HEK293 (cell line): Measurements from ENCODE around the gene FGFRL1.
A peak's percentile ranks its signal among the peaks of the same experiment; 100 is the strongest.

Experiments
- CTCF ChIA-PET: fragments of 350-600 bp; formaldehyde crosslinking; extraction: SDS; loops from one replicate; lab custom pipeline; 2021; ENCODE audit warnings: antibody characterized with exemption; lab: Yijun Ruan, JAX
- POLR2A ChIA-PET: fragments of 300-600 bp; formaldehyde crosslinking; extraction: SDS; loops from one replicate; lab custom pipeline; 2020; ENCODE audit warnings: antibody characterized with exemption, inconsistent platforms; lab: Yijun Ruan, JAX
- H3K27ac ChIP-seq: fragments of 200-500 bp; sonication (Bioruptor generic); 2 replicates; pipeline ENCODE4 v1.5.1; 2014; ENCODE audit warnings: low read depth, low read length, control low read depth, inconsistent platforms; ENCODE audit errors: extremely low read depth
- H3K36me3 ChIP-seq, 2 experiments: fragments of 200-500 bp in 1 of 2; sonication (Bioruptor generic) in 1 of 2; 1 replicate in 1 of 2; 2 replicates in 1 of 2; pipeline ENCODE4 v1.5.1; 2014 to 2017; ENCODE audit warnings: inconsistent platforms in 2 of 2, low read length in 2 of 2; ENCODE audit not compliant: control insufficient read depth in 2 of 2, insufficient read depth in 1 of 2
- H3K4me1 ChIP-seq: fragments of 200-500 bp; sonication (Bioruptor generic); 2 replicates; pipeline ENCODE4 v1.5.1; 2014; ENCODE audit warnings: mild to moderate bottlenecking, low read length, inconsistent platforms; ENCODE audit not compliant: control insufficient read depth, insufficient read depth
- H3K4me3 ChIP-seq: 2 replicates; pipeline ENCODE4 v1.5.1; 2011; ENCODE audit warnings: low read depth, mild to moderate bottlenecking, control low read depth, low read length, moderate library complexity
- H3K9me3 ChIP-seq: fragments of 200-500 bp; sonication (Bioruptor generic); 2 replicates; pipeline ENCODE4 v1.5.1; 2014; ENCODE audit warnings: low read depth, low read length, inconsistent platforms; ENCODE audit not compliant: control insufficient read depth, insufficient read depth
- ATF2 ChIP-seq: fragments of 450-650 bp; formaldehyde crosslinking; IDR thresholded peaks from 2 replicates; pipeline ENCODE4 v1.5.1; 2016; ENCODE audit warnings: missing biosample characterization, missing genetic modification characterization, low read depth
- FEZF1 ChIP-seq: fragments of 450-650 bp; formaldehyde crosslinking; IDR thresholded peaks from 2 replicates; pipeline ENCODE4 v1.5.1; 2016; ENCODE audit warnings: missing biosample characterization, missing genetic modification characterization
- GLIS2 ChIP-seq: fragments of 450-650 bp; formaldehyde crosslinking; IDR thresholded peaks from 2 replicates; pipeline ENCODE4 v1.5.1; 2016; ENCODE audit warnings: missing biosample characterization, missing genetic modification characterization
- HIC1 ChIP-seq: fragments of 450-650 bp; formaldehyde crosslinking; IDR thresholded peaks from 2 replicates; pipeline ENCODE4 v1.5.1; 2016; ENCODE audit warnings: missing biosample characterization, missing genetic modification characterization
- OVOL3 ChIP-seq: fragments of 450-650 bp; formaldehyde crosslinking; IDR thresholded peaks from 2 replicates; pipeline ENCODE4 v1.5.1; 2016; ENCODE audit warnings: missing biosample characterization, missing genetic modification characterization
- PRDM2 ChIP-seq: fragments of 450-650 bp; formaldehyde crosslinking; IDR thresholded peaks from 2 replicates; pipeline ENCODE4 v1.5.1; 2016; ENCODE audit warnings: missing biosample characterization, missing genetic modification characterization, borderline replicate concordance
- REPIN1 ChIP-seq: fragments of 450-650 bp; formaldehyde crosslinking; IDR thresholded peaks from 2 replicates; pipeline ENCODE4 v1.5.1; 2017; ENCODE audit warnings: missing biosample characterization, missing genetic modification characterization, low read depth
- TRIM28 ChIP-seq: IDR thresholded peaks from 2 replicates; pipeline ENCODE4 v1.6.1; 2011; ENCODE audit warnings: low read length, control low read depth, borderline replicate concordance
- ZBTB10 ChIP-seq: fragments of 450-650 bp; formaldehyde crosslinking; IDR thresholded peaks from 2 replicates; pipeline ENCODE4 v1.5.1; 2016; ENCODE audit warnings: missing biosample characterization, missing genetic modification characterization
- ZBTB7A ChIP-seq: fragments of 450-650 bp; formaldehyde crosslinking; IDR thresholded peaks from 2 replicates; pipeline ENCODE4 v1.5.1; 2016; ENCODE audit warnings: low read depth, missing biosample characterization, missing genetic modification characterization
- ZNF292 ChIP-seq: fragments of 450-650 bp; formaldehyde crosslinking; IDR thresholded peaks from 2 replicates; pipeline ENCODE4 v1.5.1; 2016; ENCODE audit warnings: low read depth, missing biosample characterization, missing genetic modification characterization, borderline replicate concordance
- ZNF362 ChIP-seq: fragments of 450-650 bp; formaldehyde crosslinking; IDR thresholded peaks from 2 replicates; pipeline ENCODE4 v1.5.1; 2016; ENCODE audit warnings: missing biosample characterization, missing genetic modification characterization
- ZNF394 ChIP-seq: fragments of 450-650 bp; formaldehyde crosslinking; IDR thresholded peaks from 2 replicates; pipeline ENCODE4 v1.5.1; 2016; ENCODE audit warnings: missing biosample characterization, missing genetic modification characterization, mild to moderate bottlenecking, moderate library complexity, borderline replicate concordance
- ZNF571 ChIP-seq: fragments of 450-650 bp; formaldehyde crosslinking; IDR thresholded peaks from 2 replicates; pipeline ENCODE4 v1.5.0; 2017; ENCODE audit warnings: missing biosample characterization, missing genetic modification characterization
- ZNF585B ChIP-seq: fragments of 450-650 bp; formaldehyde crosslinking; IDR thresholded peaks from 2 replicates; pipeline ENCODE4 v1.5.1; 2016; ENCODE audit warnings: missing biosample characterization, missing genetic modification characterization
- ZNF639 ChIP-seq: fragments of 450-650 bp; formaldehyde crosslinking; IDR thresholded peaks from 2 replicates; pipeline ENCODE4 v1.5.1; 2016; ENCODE audit warnings: missing biosample characterization, missing genetic modification characterization
- ZSCAN30 ChIP-seq: fragments of 450-650 bp; IDR thresholded peaks from 2 replicates; pipeline ENCODE4 v1.5.1; 2018; ENCODE audit warnings: missing biosample characterization, mild to moderate bottlenecking, missing genetic modification characterization, moderate library complexity

Gene FGFRL1

GRCh38 chr4:990746-991367, 20.6 kb upstream of the FGFRL1 start:
- Histone ChIP-seq H3K9me3 (no peaks in the 10 kb centered on the region), H3K36me3 (peaks cover 0 to 4% of the 10 kb centered on the region in 2 experiments; a peak in 1 of 3 replicates), H3K4me3 (no peak overlapping the region), H3K4me1 (no peaks in the 10 kb centered on the region), H3K27ac (no peak overlapping the region)
- TF ChIP-seq OVOL3 (no peak), ZNF571 (tag by site-specific recombination) (no peak), ZNF639 (tag by site-specific recombination) (no peak), GLIS2 (tag by site-specific recombination) (peak; percentile 47), ZNF292 (tag by site-specific recombination) (no peak), ATF2 (no peak), PRDM2 (tag by site-specific recombination) (no peak), HIC1 (tag by site-specific recombination) (peak; percentile 33; the same call in 1 of the 2 replicates), TRIM28 (no peak), ZNF585B (tag by site-specific recombination) (no peak)
- POLR2A ChIA-PET = no interaction called here
- CTCF ChIA-PET = no interaction called here

- Histone ChIP-seq H3K27ac (no peak overlapping the region), H3K9me3 (no peaks in the 10 kb centered on the region), H3K4me3 (no peak overlapping the region), H3K36me3 (peaks cover 0 to 4% of the 10 kb centered on the region in 2 experiments; a peak in 1 of 3 replicates), H3K4me1 (no peaks in the 10 kb centered on the region)
- ChIA-PET CTCF (no interaction called here), POLR2A (no interaction called here)
- TF ChIP-seq ZBTB10 (tag by site-specific recombination) = no peak
- TF ChIP-seq REPIN1 (tag by site-specific recombination) = no peak
- no peak for TF ChIP-seq ZNF362 (tag by site-specific recombination)
- no peak for TF ChIP-seq ZBTB7A
- TF ChIP-seq FEZF1 (tag by site-specific recombination) = no peak
- TF ChIP-seq ZNF394 (tag by site-specific recombination) = no peak
- no peak for TF ChIP-seq ZSCAN30 (tag by site-specific recombination)
Measured at GRCh38 chr4:991451-992296, 19.8 kb upstream of the FGFRL1 start.
